GM19239 (cell line): ENCODE measurements around the gene HMGB1.

Source experiments
- DNase-seq: peaks from one replicate; pipeline ENCODE4 v3.0.0; 2011; ENCODE audit warnings: low spot score; ENCODE audit not compliant: insufficient read length
- FAIRE-seq: peaks from 2 replicates; lab custom pipeline; 2011; peaks lifted over from hg19 to GRCh38; lab: Jason Lieb, UNC

The HMGB1 gene

GRCh38 chr13:30408319-30409101 is 57.2 kb downstream of the HMGB1 start:
- peak; percentile 86 for DNase-seq
- peak; percentile 88 for FAIRE-seq

- DNase-seq, result no peak
- FAIRE-seq, result no peak
Observed at GRCh38 chr13:30406779-30407416, 58.8 kb downstream of the HMGB1 start.
